Measurements from ENCODE around the gene DAG1.

Gene DAG1

GRCh38 chr3:49498648-49499047, 28.6 kb downstream of the DAG1 start:
- WGBS, 2 donors (ENCODE audit: extremely low coverage in 2 of 2, insufficient read length in 2 of 2, insufficient replicate concordance in 1 of 2), result no CpG with 5 or more reads among the region's 3 CpGs

GRCh38 chr3:49500205-49500731, 30.2 kb downstream of the DAG1 start:
- Histone ChIP-seq H3K9me3 (replicated peaks in 1 of 2; ENCODE audit: control insufficient read depth in 2 of 2, insufficient read depth in 1 of 2, low read depth in 1 of 2, low read length in 2 of 2) (no peaks in the 10 kb centered on the region), H3K4me2 (ENCODE audit: insufficient read depth, low read length, poor library complexity, severe bottlenecking) (no peak overlapping the region), H3K9ac (ENCODE audit: low read depth, low read length, poor library complexity) (no peak overlapping the region), H3K36me3 (replicated peaks in 1 of 2; ENCODE audit: control insufficient read depth in 2 of 2, insufficient read depth in 2 of 2, low read length in 2 of 2) (peaks cover 4 to 12% of the 10 kb centered on the region in 2 donors), H4K91ac (ENCODE audit: low read depth, low read length, poor library complexity) (no peak overlapping the region), H4K8ac (ENCODE audit: low read depth, low read length) (no peak overlapping the region), H2BK12ac (ENCODE audit: low read length) (no peak overlapping the region), H3K27ac (replicated peaks; ENCODE audit: low read length) (no peak overlapping the region), H2BK120ac (ENCODE audit: low read depth, low read length) (no peak overlapping the region), H3K4me1 (ENCODE audit: control insufficient read depth in 2 of 2, insufficient read depth in 1 of 2, low read depth in 1 of 2, low read length in 2 of 2) (no peaks in the 10 kb centered on the region), H3K18ac (ENCODE audit: low read length) (no peak overlapping the region), H3K14ac (ENCODE audit: low read length) (no peak overlapping the region), H2BK15ac (ENCODE audit: low read length) (no peak overlapping the region), H3K4ac (ENCODE audit: low read length) (no peak overlapping the region), H3K23ac (ENCODE audit: low read depth, low read length, poor library complexity) (no peak overlapping the region), H3K4me3 (ENCODE audit: low read length in 2 of 2) (no peak overlapping the region), H3K27me3 (ENCODE audit: control insufficient read depth in 3 of 3, insufficient read depth in 3 of 3, low read depth in 1 of 3, low read length in 3 of 3) (no peaks in the 10 kb centered on the region), H2BK5ac (ENCODE audit: low read length) (no peak overlapping the region), H2AFZ (ENCODE audit: low read length) (no peak overlapping the region), H3K79me1 (ENCODE audit: low read depth, low read length) (peaks cover 5% of the 10 kb centered on the region), H2AK5ac (ENCODE audit: low read depth, low read length) (no peak overlapping the region)
- DNase-seq (ENCODE audit: low spot score), result no peak
- WGBS, 2 donors (ENCODE audit: extremely low coverage in 2 of 2, insufficient read length in 2 of 2, insufficient replicate concordance in 1 of 2), result no CpG with 5 or more reads among the region's 6 CpGs

More at GRCh38 chr3:49498648-49499047, 28.6 kb downstream of the DAG1 start:
- Histone ChIP-seq H3K27me3 (ENCODE audit: control insufficient read depth in 3 of 3, insufficient read depth in 3 of 3, low read depth in 1 of 3, low read length in 3 of 3) (no peaks in the 10 kb centered on the region), H3K9me3 (replicated peaks in 1 of 2; ENCODE audit: control insufficient read depth in 2 of 2, insufficient read depth in 1 of 2, low read depth in 1 of 2, low read length in 2 of 2) (no peaks in the 10 kb centered on the region), H2BK15ac (ENCODE audit: low read length) (no peak overlapping the region), H3K4ac (ENCODE audit: low read length) (no peak overlapping the region), H3K4me3 (ENCODE audit: low read length in 2 of 2) (no peak overlapping the region), H2BK12ac (ENCODE audit: low read length) (no peak overlapping the region), H3K79me1 (ENCODE audit: low read depth, low read length) (peaks cover 6% of the 10 kb centered on the region), H3K9ac (ENCODE audit: low read depth, low read length, poor library complexity) (no peak overlapping the region), H3K4me2 (ENCODE audit: insufficient read depth, low read length, poor library complexity, severe bottlenecking) (no peak overlapping the region), H2AFZ (ENCODE audit: low read length) (no peak overlapping the region), H3K27ac (replicated peaks; ENCODE audit: low read length) (no peak overlapping the region), H2AK5ac (ENCODE audit: low read depth, low read length) (no peak overlapping the region), H3K18ac (ENCODE audit: low read length) (no peak overlapping the region), H3K23ac (ENCODE audit: low read depth, low read length, poor library complexity) (no peak overlapping the region), H4K91ac (ENCODE audit: low read depth, low read length, poor library complexity) (no peak overlapping the region), H3K36me3 (replicated peaks in 1 of 2; ENCODE audit: control insufficient read depth in 2 of 2, insufficient read depth in 2 of 2, low read length in 2 of 2) (peaks cover 5 to 18% of the 10 kb centered on the region in 2 donors), H2BK120ac (ENCODE audit: low read depth, low read length) (no peak overlapping the region), H3K14ac (ENCODE audit: low read length) (no peak overlapping the region), H3K4me1 (ENCODE audit: control insufficient read depth in 2 of 2, insufficient read depth in 1 of 2, low read depth in 1 of 2, low read length in 2 of 2) (no peaks in the 10 kb centered on the region), H2BK5ac (ENCODE audit: low read length) (no peak overlapping the region), H4K8ac (ENCODE audit: low read depth, low read length) (no peak overlapping the region)
- DNase-seq (ENCODE audit: low spot score), result no peak

GRCh38 chr3:49500732-49501609, 30.9 kb downstream of the DAG1 start:
- Histone ChIP-seq H4K8ac (ENCODE audit: low read depth, low read length) (no peak overlapping the region), H3K9ac (ENCODE audit: low read depth, low read length, poor library complexity) (no peak overlapping the region), H2BK15ac (ENCODE audit: low read length) (no peak overlapping the region), H3K9me3 (replicated peaks in 1 of 2; ENCODE audit: control insufficient read depth in 2 of 2, insufficient read depth in 1 of 2, low read depth in 1 of 2, low read length in 2 of 2) (no peaks in the 10 kb centered on the region), H2BK5ac (ENCODE audit: low read length) (no peak overlapping the region), H3K79me1 (ENCODE audit: low read depth, low read length) (peaks cover 2% of the 10 kb centered on the region), H3K27ac (replicated peaks; ENCODE audit: low read length) (no peak overlapping the region), H3K36me3 (replicated peaks in 1 of 2; ENCODE audit: control insufficient read depth in 2 of 2, insufficient read depth in 2 of 2, low read length in 2 of 2) (peaks cover 3 to 10% of the 10 kb centered on the region in 2 donors), H3K27me3 (ENCODE audit: control insufficient read depth in 3 of 3, insufficient read depth in 3 of 3, low read depth in 1 of 3, low read length in 3 of 3) (no peaks in the 10 kb centered on the region), H3K4me2 (ENCODE audit: insufficient read depth, low read length, poor library complexity, severe bottlenecking) (no peak overlapping the region), H2BK12ac (ENCODE audit: low read length) (no peak overlapping the region), H3K18ac (ENCODE audit: low read length) (no peak overlapping the region), H3K4me1 (ENCODE audit: control insufficient read depth in 2 of 2, insufficient read depth in 1 of 2, low read depth in 1 of 2, low read length in 2 of 2) (no peaks in the 10 kb centered on the region), H4K91ac (ENCODE audit: low read depth, low read length, poor library complexity) (no peak overlapping the region), H2BK120ac (ENCODE audit: low read depth, low read length) (no peak overlapping the region), H3K23ac (ENCODE audit: low read depth, low read length, poor library complexity) (no peak overlapping the region), H2AFZ (ENCODE audit: low read length) (no peak overlapping the region), H3K4me3 (ENCODE audit: low read length in 2 of 2) (no peak overlapping the region), H3K4ac (ENCODE audit: low read length) (no peak overlapping the region), H3K14ac (ENCODE audit: low read length) (no peak overlapping the region), H2AK5ac (ENCODE audit: low read depth, low read length) (no peak overlapping the region)
- no CpG with 5 or more reads among the region's 9 CpGs for WGBS, 2 donors (ENCODE audit: extremely low coverage in 2 of 2, insufficient read length in 2 of 2, insufficient replicate concordance in 1 of 2)
- no peak for DNase-seq (ENCODE audit: low spot score)

GRCh38 chr3:49501842-49502241, 31.8 kb downstream of the DAG1 start:
- no peak overlapping the region for H3K18ac ChIP-seq (ENCODE audit: low read length)
- no peak overlapping the region for H2BK12ac ChIP-seq (ENCODE audit: low read length)
- no peak overlapping the region for H2AFZ ChIP-seq (ENCODE audit: low read length)
- no peak overlapping the region for H3K9ac ChIP-seq (ENCODE audit: low read depth, low read length, poor library complexity)
- no peak overlapping the region for H2BK120ac ChIP-seq (ENCODE audit: low read depth, low read length)
- H3K4me3 ChIP-seq (ENCODE audit: low read length in 2 of 2), result no peak overlapping the region
- no peaks in the 10 kb centered on the region for H3K9me3 ChIP-seq (replicated peaks in 1 of 2; ENCODE audit: control insufficient read depth in 2 of 2, insufficient read depth in 1 of 2, low read depth in 1 of 2, low read length in 2 of 2)
- H3K23ac ChIP-seq (ENCODE audit: low read depth, low read length, poor library complexity), result no peak overlapping the region
- H2BK15ac ChIP-seq (ENCODE audit: low read length), result no peak overlapping the region
- no peak overlapping the region for H4K91ac ChIP-seq (ENCODE audit: low read depth, low read length, poor library complexity)
- H3K4me2 ChIP-seq (ENCODE audit: insufficient read depth, low read length, poor library complexity, severe bottlenecking), result no peak overlapping the region
- peaks cover 3 to 10% of the 10 kb centered on the region in 2 donors for H3K36me3 ChIP-seq (replicated peaks in 1 of 2; ENCODE audit: control insufficient read depth in 2 of 2, insufficient read depth in 2 of 2, low read length in 2 of 2)
- peaks cover 2% of the 10 kb centered on the region for H3K79me1 ChIP-seq (ENCODE audit: low read depth, low read length)
- no peak overlapping the region for H3K14ac ChIP-seq (ENCODE audit: low read length)
- no peaks in the 10 kb centered on the region for H3K27me3 ChIP-seq (ENCODE audit: control insufficient read depth in 3 of 3, insufficient read depth in 3 of 3, low read depth in 1 of 3, low read length in 3 of 3)
- no peak overlapping the region for H2AK5ac ChIP-seq (ENCODE audit: low read depth, low read length)
- H3K4ac ChIP-seq (ENCODE audit: low read length), result no peak overlapping the region
- H4K8ac ChIP-seq (ENCODE audit: low read depth, low read length), result no peak overlapping the region
- no CpG with 5 or more reads among the region's 2 CpGs for WGBS, 2 donors (ENCODE audit: extremely low coverage in 2 of 2, insufficient read length in 2 of 2, insufficient replicate concordance in 1 of 2)
- no peak for DNase-seq (ENCODE audit: low spot score)
- H3K4me1 ChIP-seq (ENCODE audit: control insufficient read depth in 2 of 2, insufficient read depth in 1 of 2, low read depth in 1 of 2, low read length in 2 of 2), result no peaks in the 10 kb centered on the region
- no peak overlapping the region for H3K27ac ChIP-seq (replicated peaks; ENCODE audit: low read length)
- H2BK5ac ChIP-seq (ENCODE audit: low read length), result no peak overlapping the region
